AG09309 (cell line): Measurements from ENCODE around the gene PSMC1.

ENCODE experiments used
- DNase-seq: peaks from one replicate; pipeline ENCODE4 v3.0.0-alpha.2; 2010; ENCODE audit warnings: low read depth
- H3K4me3 ChIP-seq: 2 replicates; pipeline ENCODE4 v1.5.1; 2011; ENCODE audit warnings: mild to moderate bottlenecking, low read depth, low read length, moderate library complexity; ENCODE audit not compliant: control insufficient read depth
- TF ChIP-seq, protein P1 (sequence below): IDR thresholded peaks from 2 replicates; pipeline ENCODE4 v1.5.1; 2011; ENCODE audit warnings: mild to moderate bottlenecking, low read depth, low read length, inconsistent platforms; ENCODE audit not compliant: insufficient read depth, control insufficient read depth; ENCODE audit errors: missing control alignments

The PSMC1 gene

DNA sequence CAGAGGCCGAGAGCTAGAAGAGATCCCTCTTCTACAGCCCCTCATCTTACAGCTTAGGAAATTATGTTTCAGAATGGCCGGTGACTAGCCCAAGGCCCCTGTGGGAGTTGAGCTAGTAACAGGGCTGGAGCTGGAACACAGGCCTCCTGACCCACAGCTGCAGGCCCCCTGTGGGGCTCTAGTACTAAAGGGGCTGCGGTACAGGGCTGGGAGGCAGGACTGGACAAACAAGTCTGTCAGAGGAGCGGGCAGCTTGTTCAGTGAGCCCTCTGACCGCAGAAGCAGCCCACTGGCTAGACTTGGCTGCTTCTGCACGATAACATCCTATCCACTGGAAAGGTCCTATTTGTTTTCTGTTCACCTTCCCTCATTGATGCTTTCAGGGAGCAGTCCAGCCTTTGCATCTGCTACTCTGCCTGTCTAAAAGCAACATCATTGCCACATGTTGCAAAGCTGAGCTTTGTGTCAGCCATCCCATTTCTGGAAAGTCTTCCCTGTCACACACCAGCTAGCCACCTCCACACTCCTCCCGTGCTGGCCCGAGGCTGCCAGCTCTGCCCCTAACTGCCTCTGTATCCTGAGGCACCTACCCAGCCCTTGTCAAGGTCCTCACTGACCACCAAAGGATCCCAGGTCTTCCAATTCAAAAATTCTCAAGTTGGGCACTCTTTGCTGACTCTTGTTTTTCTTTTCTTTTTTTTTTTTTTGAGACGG lies 10.2 kb downstream of the PSMC1 start:
- DNase-seq: no peak
- no peak overlapping the region for H3K4me3 ChIP-seq
- TF ChIP-seq, protein P1, sequence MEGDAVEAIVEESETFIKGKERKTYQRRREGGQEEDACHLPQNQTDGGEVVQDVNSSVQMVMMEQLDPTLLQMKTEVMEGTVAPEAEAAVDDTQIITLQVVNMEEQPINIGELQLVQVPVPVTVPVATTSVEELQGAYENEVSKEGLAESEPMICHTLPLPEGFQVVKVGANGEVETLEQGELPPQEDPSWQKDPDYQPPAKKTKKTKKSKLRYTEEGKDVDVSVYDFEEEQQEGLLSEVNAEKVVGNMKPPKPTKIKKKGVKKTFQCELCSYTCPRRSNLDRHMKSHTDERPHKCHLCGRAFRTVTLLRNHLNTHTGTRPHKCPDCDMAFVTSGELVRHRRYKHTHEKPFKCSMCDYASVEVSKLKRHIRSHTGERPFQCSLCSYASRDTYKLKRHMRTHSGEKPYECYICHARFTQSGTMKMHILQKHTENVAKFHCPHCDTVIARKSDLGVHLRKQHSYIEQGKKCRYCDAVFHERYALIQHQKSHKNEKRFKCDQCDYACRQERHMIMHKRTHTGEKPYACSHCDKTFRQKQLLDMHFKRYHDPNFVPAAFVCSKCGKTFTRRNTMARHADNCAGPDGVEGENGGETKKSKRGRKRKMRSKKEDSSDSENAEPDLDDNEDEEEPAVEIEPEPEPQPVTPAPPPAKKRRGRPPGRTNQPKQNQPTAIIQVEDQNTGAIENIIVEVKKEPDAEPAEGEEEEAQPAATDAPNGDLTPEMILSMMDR: no peak

DNA sequence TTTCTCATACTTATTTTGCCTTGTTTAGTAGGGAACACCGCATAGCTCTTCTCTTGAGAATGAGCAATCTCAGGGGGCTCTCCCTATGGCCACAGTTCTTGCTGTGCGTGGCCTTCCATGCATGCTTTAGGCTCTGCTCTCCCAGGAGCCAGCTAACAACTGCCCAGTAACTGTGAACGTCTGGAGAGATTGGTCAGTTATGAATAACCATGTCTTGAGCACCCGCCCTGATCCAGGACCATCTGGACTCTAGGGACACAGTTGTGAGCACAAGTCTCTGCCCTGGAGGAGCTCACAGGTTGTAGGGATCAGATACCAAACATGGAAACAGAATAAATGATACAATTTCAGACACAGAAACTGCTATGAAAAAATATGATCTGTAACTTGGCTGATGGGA lies 12.1 kb downstream of the PSMC1 start:
- H3K4me3 ChIP-seq: no peak overlapping the region
- TF ChIP-seq, protein P1: no peak
- no peak for DNase-seq

DNA sequence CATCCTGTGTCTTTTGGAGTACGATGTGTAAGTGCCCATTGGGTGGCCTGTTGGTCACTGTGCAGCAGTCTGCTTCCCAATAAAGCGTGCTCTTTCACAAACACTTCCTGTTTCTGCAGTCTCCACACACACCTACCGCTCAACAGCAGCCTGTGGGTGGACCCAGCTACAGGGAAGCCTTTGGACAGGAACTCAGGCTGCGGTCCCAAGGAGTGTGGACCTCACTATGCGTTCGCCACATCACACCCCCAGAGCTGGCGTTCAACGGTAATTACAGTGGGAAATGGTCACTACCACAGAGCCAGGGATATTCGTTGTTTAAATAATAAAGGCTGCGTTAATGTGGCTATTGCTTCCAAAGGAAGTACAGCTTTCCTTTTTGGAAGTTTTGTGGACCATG lies 16.2 kb downstream of the PSMC1 start:
- TF ChIP-seq, protein P1: no peak
- DNase-seq: no peak
- no peak overlapping the region for H3K4me3 ChIP-seq

DNA sequence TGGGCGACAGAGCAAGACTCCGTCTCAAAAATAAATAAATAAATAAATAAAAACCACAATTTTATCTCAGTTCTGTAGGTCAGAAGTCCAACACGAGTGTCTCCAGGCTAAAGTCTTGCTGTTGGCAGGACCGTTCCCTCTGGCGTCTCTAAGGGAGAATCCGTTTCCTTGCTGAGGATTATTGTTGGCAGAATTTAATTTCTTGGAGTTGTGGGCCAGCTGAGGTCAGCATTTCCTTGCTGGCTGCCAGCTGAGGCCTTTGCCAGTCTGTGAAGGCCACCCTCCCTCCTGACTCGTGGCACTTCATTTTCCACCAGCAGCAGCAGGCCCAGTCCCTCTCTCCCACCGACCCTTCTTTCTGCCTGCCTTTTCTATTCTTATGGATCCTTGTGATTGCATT lies 17.2 kb downstream of the PSMC1 start:
- TF ChIP-seq, protein P1: no peak
- DNase-seq: no peak
- H3K4me3 ChIP-seq: no peak overlapping the region

DNA sequence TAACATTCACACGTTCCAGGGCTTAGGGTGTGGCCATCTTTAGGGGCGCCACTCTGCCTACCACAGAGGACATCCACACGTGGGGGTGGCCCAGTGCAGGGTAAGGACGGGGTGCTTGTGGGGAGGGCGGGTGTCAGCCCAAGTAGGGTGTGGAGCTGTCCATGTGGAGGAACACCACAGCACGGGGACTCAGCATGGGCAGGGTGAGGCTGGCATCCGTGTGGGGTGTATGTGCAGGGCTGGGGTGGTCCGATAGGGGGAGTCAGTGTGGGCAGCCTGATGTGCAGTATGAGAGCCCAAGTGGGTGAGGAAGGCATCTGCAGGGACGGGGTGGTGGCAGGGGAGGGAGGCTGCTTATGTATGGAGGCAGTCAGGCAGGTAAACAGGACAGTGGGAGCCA lies 17.7 kb downstream of the PSMC1 start:
- no peak overlapping the region for H3K4me3 ChIP-seq
- no peak for DNase-seq
- TF ChIP-seq, protein P1: peak; percentile 5

DNA sequence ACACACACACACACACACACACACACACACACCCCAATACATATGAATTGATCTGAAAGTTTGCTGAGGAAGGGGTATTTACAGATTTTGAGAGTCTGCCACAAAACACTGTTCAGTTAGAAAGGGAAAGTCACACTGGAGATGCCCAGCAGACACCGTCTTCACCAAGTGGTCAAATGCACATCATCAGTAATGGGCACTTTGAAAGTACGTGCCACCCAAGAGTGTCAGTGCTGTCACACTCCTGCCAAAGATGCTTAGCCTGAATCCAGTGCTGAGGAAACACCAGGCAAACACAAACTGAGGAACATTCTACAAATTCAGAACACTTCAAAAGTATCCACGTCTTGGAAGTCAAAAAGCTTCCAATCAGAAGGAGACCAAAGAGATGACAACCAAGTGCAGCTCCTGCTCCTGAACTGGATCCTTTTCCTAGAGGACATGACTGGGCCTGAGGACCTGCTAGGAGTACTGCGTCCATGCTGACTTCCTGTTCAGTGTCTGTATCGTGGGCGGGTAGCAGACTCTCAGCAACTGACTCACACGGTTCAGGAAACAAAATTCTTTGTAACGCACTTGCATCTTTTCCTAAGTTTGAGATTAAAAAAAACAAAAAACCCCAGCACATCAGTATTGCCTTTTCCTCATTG lies 18.6 kb downstream of the PSMC1 start:
- TF ChIP-seq, protein P1: no peak
- DNase-seq: no peak
- no peak overlapping the region for H3K4me3 ChIP-seq

DNA sequence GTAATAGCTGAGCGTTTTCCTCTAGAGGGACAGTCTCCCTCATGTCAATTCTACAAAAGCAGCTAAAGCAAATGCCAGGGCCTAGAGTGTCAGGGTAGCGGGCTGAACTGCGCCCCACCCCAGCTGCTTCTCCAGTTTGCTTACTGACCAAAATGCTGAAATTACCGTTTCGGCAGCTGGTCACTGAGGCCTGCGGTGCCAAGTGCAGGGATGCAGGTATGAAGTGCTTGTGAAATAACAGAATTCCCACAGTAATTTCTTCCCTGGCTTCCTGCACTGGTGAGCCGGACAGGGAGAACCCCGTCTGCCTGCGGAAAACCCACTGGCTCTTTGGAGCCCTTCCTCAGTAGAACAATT lies 19.1 kb downstream of the PSMC1 start:
- TF ChIP-seq, protein P1: no peak
- H3K4me3 ChIP-seq: no peak overlapping the region
- no peak for DNase-seq
